ENCODE data around the gene ACSL5.

The ACSL5 gene

DNA sequence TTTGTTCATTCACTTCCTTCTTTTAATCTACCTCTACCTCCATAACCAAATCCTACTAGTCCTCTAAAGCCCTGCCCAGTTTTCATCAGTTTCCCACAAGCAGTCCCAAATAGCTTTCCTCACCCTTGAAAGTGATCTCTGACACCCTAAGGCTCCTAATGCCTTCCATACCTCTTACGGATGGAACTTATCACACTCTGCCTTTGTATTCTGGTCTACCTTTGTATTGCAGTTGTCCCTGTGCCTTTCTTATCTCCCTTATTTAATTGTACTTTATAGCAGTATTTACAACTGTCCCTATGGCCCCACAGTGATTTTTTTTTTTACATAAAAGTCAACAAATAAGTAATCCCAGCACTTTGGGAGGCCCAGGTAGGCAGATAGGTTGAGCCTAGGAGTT, 33.8 kb downstream of the ACSL5 start:
- Histone ChIP-seq H3K36me3 (ENCODE audit: control insufficient read depth, insufficient read depth, low read length) (no peaks in the 10 kb centered on the region), H3K4me3 (ENCODE audit: insufficient read depth, low read depth, low read length) (no peak overlapping the region), H3K27me3 (ENCODE audit: control insufficient read depth, insufficient read depth, low read length, poor library complexity, severe bottlenecking) (no peaks in the 10 kb centered on the region), H3K27ac (ENCODE audit: insufficient read depth, low read depth, low read length, poor library complexity, severe bottlenecking) (no peak overlapping the region), H3K9me3 (ENCODE audit: control insufficient read depth, low read length) (no peaks in the 10 kb centered on the region), H3K4me1 (ENCODE audit: control insufficient read depth, insufficient read depth, low read length) (no peaks in the 10 kb centered on the region)
- WGBS, 2 experiments: 96 to 97% methylated on average over 1 of the region's 1 CpG

DNA sequence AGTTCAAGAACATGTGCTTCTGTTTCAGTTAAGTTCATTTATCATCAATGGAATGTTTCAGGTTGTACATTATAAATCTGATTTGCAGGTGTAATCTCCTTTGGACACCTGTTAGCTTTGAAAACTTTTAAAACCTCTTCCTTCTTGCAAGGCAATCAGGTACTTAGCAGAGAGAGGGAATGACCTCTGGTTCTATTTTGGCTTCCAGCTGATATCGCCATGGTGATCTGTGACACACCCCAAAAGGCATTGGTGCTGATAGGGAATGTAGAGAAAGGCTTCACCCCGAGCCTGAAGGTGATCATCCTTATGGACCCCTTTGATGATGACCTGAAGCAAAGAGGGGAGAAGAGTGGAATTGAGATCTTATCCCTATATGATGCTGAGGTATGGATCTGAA, 35.4 kb downstream of the ACSL5 start:
- WGBS, 2 experiments: 82 to 89% methylated on average over 2 of the region's 2 CpGs
- H3K36me3 ChIP-seq (ENCODE audit: control insufficient read depth, insufficient read depth, low read length): no peaks in the 10 kb centered on the region

DNA sequence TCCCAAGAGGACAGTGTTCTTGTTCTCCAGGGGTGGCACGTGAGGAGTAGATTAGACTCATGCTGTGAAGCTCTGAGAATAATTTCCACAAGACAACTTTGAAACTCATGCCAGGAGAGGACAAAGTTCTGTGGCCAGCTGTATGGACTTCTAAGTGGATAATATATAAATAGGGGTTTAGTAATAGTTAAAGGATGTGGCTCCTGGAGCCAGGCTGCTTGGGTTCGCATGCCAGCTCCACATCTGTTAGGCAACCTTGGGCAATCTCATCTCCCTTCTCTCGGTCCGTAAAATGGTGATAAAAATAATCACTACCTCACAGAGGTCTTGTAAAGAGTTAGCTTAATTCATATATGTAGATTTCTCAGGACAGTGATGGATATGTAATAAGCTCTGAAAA, 35.8 kb downstream of the ACSL5 start:
- H3K36me3 ChIP-seq (ENCODE audit: control insufficient read depth, insufficient read depth, low read length): no peaks in the 10 kb centered on the region
- WGBS, 2 experiments: 81 to 88% methylated on average over 2 to 4 of the region's 4 CpGs

More for the DNA sequence above, 35.4 kb downstream of the ACSL5 start:
- H3K4me3 ChIP-seq (ENCODE audit: insufficient read depth, low read depth, low read length): no peak overlapping the region
- no peaks in the 10 kb centered on the region for H3K27me3 ChIP-seq (ENCODE audit: control insufficient read depth, insufficient read depth, low read length, poor library complexity, severe bottlenecking)
- H3K27ac ChIP-seq (ENCODE audit: insufficient read depth, low read depth, low read length, poor library complexity, severe bottlenecking): no peak overlapping the region
- H3K4me1 ChIP-seq (ENCODE audit: control insufficient read depth, insufficient read depth, low read length): no peaks in the 10 kb centered on the region
- H3K9me3 ChIP-seq (ENCODE audit: control insufficient read depth, low read length): no peaks in the 10 kb centered on the region

DNA sequence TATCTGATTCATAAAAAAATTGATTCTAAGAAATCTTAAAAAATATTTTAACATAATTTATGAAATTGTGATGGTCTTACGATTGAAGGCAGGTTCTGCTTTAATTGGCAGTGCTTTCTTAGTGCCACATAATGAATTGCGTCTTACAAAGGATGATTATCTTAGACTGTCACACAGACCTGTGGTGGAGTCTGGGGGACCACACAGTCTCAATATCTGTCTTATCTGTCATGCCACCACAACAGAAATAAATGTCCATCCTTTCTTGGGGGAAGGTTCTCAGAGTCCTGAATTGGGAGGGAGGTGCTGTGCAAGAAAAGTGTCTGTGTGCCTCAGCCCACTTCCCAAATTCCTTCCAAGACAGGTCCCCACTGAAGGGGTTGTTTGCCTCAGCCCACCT, 38.8 kb downstream of the ACSL5 start:
- 88 to 94% methylated on average over 2 of the region's 2 CpGs for WGBS, 2 experiments
- Histone ChIP-seq H3K27me3 (ENCODE audit: control insufficient read depth, insufficient read depth, low read length, poor library complexity, severe bottlenecking) (no peaks in the 10 kb centered on the region), H3K4me1 (ENCODE audit: control insufficient read depth, insufficient read depth, low read length) (no peaks in the 10 kb centered on the region), H3K4me3 (ENCODE audit: insufficient read depth, low read depth, low read length) (no peak overlapping the region), H3K9me3 (ENCODE audit: control insufficient read depth, low read length) (no peaks in the 10 kb centered on the region), H3K27ac (ENCODE audit: insufficient read depth, low read depth, low read length, poor library complexity, severe bottlenecking) (no peak overlapping the region), H3K36me3 (ENCODE audit: control insufficient read depth, insufficient read depth, low read length) (no peaks in the 10 kb centered on the region)

More for the DNA sequence above, 35.8 kb downstream of the ACSL5 start:
- Histone ChIP-seq H3K4me3 (ENCODE audit: insufficient read depth, low read depth, low read length) (no peak overlapping the region), H3K27me3 (ENCODE audit: control insufficient read depth, insufficient read depth, low read length, poor library complexity, severe bottlenecking) (no peaks in the 10 kb centered on the region), H3K27ac (ENCODE audit: insufficient read depth, low read depth, low read length, poor library complexity, severe bottlenecking) (no peak overlapping the region), H3K9me3 (ENCODE audit: control insufficient read depth, low read length) (no peaks in the 10 kb centered on the region), H3K4me1 (ENCODE audit: control insufficient read depth, insufficient read depth, low read length) (no peaks in the 10 kb centered on the region)

DNA sequence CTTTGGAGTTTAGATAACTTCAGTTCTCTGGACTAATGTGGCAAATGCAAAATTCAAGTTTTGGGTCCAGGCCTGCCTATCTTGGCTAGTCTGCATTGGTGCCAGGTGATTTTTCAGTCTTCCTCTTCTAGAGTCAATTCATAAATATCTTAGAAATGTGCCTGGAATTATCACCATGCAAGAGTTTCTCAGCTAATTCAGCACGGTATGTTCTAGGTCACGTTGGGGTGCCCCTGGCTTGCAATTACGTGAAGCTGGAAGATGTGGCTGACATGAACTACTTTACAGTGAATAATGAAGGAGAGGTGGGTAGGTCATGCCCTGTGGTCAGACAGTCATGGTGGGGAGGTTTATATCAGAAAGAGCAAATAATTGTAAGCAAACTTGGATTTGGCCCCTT, 47.8 kb downstream of the ACSL5 start:
- H3K9me3 ChIP-seq (ENCODE audit: control insufficient read depth, low read length): no peaks in the 10 kb centered on the region
- H3K36me3 ChIP-seq (ENCODE audit: control insufficient read depth, insufficient read depth, low read length): no peaks in the 10 kb centered on the region
- H3K27me3 ChIP-seq (ENCODE audit: control insufficient read depth, insufficient read depth, low read length, poor library complexity, severe bottlenecking): no peaks in the 10 kb centered on the region
- no peak overlapping the region for H3K27ac ChIP-seq (ENCODE audit: insufficient read depth, low read depth, low read length, poor library complexity, severe bottlenecking)
- no peak overlapping the region for H3K4me3 ChIP-seq (ENCODE audit: insufficient read depth, low read depth, low read length)
- no peaks in the 10 kb centered on the region for H3K4me1 ChIP-seq (ENCODE audit: control insufficient read depth, insufficient read depth, low read length)
- WGBS, 2 experiments: 90 to 95% methylated on average over 3 of the region's 3 CpGs

DNA sequence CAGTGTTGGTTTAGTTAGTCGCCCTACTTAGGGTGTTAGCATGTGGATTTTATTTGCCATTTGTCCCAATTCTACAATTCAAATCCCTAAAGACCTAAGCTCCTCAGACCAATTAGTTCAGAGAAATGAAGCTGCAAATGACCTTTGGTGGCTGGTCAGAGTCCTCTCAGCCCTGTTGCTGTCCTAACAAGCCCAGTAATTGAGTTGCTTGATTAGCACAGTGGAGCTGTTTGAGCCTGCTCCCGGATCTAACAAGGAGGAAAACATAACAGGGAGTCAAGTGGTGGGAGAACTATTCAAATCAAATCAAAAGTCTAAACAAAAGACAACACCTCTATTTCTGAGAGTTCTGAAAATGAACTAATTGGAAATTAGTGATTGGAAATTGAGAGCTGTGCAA, 50.7 kb downstream of the ACSL5 start:
- 71 to 100% methylated on average over 1 to 2 of the region's 2 CpGs for WGBS, 2 experiments
- Histone ChIP-seq H3K27me3 (ENCODE audit: control insufficient read depth, insufficient read depth, low read length, poor library complexity, severe bottlenecking) (no peaks in the 10 kb centered on the region), H3K4me3 (ENCODE audit: insufficient read depth, low read depth, low read length) (no peak overlapping the region), H3K36me3 (ENCODE audit: control insufficient read depth, insufficient read depth, low read length) (no peaks in the 10 kb centered on the region), H3K4me1 (ENCODE audit: control insufficient read depth, insufficient read depth, low read length) (no peaks in the 10 kb centered on the region), H3K27ac (ENCODE audit: insufficient read depth, low read depth, low read length, poor library complexity, severe bottlenecking) (no peak overlapping the region), H3K9me3 (ENCODE audit: control insufficient read depth, low read length) (no peaks in the 10 kb centered on the region)

DNA sequence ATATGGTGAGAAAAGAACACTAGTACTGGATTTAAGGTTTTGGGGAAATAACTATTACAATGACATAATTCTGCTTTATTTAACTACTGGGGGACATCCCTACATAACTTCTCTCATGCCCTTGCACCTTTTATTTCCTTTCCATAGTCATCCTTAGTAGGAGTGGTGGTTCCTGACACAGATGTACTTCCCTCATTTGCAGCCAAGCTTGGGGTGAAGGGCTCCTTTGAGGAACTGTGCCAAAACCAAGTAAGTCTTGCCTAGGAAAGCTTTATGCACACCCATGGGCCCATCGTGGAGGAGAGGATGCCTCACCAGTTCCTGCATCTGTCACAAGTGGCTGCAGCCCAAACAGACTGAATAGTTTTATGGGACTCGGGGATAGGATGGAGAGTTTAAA, 52.2 kb downstream of the ACSL5 start:
- peaks cover 6% of the 10 kb centered on the region for H3K36me3 ChIP-seq (ENCODE audit: control insufficient read depth, insufficient read depth, low read length)
- WGBS, 2 experiments: 75 to 94% methylated on average over 1 to 2 of the region's 2 CpGs
- no peaks in the 10 kb centered on the region for H3K27me3 ChIP-seq (ENCODE audit: control insufficient read depth, insufficient read depth, low read length, poor library complexity, severe bottlenecking)
- H3K4me3 ChIP-seq (ENCODE audit: insufficient read depth, low read depth, low read length): no peak overlapping the region
- no peaks in the 10 kb centered on the region for H3K4me1 ChIP-seq (ENCODE audit: control insufficient read depth, insufficient read depth, low read length)
- no peaks in the 10 kb centered on the region for H3K9me3 ChIP-seq (ENCODE audit: control insufficient read depth, low read length)
- no peak overlapping the region for H3K27ac ChIP-seq (ENCODE audit: insufficient read depth, low read depth, low read length, poor library complexity, severe bottlenecking)

DNA sequence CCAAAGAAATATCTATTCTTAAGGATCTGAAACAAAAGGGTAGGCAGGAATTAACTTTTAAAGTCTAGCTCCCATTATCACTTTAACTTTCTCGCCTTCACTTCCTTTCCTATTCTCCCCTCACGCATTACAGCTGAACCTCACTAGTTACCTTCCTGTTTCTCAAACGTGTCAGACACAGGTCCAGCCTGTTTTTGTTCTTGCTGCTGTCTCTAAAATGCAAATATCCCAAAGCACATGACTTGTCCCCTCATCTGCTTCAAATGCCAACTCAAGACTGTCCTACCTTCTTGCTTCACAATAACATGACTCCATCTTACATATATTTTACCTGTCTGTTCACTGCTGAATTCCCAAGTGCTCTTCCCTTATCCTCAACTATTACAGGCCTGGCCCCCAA, 55.2 kb downstream of the ACSL5 start:
- Histone ChIP-seq H3K4me1 (ENCODE audit: control insufficient read depth, insufficient read depth, low read length) (no peaks in the 10 kb centered on the region), H3K4me3 (ENCODE audit: insufficient read depth, low read depth, low read length) (no peak overlapping the region), H3K36me3 (ENCODE audit: control insufficient read depth, insufficient read depth, low read length) (peaks cover 18% of the 10 kb centered on the region), H3K27ac (ENCODE audit: insufficient read depth, low read depth, low read length, poor library complexity, severe bottlenecking) (no peak overlapping the region), H3K27me3 (ENCODE audit: control insufficient read depth, insufficient read depth, low read length, poor library complexity, severe bottlenecking) (no peaks in the 10 kb centered on the region), H3K9me3 (ENCODE audit: control insufficient read depth, low read length) (no peaks in the 10 kb centered on the region)
- WGBS, 2 experiments: 86 to 87% methylated on average over 3 of the region's 3 CpGs

DNA sequence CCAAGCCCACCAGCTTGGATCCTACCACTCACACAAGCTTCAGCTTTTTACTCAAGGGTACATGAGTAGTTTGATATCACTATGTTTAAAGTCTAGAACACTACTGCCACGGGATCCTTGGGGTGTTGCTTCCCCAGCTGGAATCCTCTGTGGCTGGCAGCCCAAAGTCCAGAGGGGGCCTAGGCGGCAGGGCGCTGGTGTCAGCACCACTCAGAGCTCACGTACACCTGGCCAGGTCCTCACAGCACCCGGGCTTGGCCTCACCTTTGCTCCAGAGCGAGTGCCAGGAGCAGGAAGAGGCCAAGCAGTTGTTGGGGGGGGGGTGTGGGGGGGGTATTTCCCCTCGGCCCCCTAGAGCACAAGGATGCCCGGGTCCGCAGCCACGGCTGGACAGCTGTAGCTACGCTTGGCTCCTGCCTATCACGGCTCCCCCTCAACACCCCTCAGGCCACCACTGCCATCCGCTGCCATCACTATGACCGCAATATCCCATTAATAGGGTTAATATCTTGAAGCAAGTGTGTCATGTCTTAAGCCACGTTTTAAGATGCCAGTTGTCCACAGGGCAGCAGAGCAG, 55.8 kb downstream of the ACSL5 start:
- Histone ChIP-seq H3K4me3 (ENCODE audit: insufficient read depth, low read depth, low read length) (no peak overlapping the region), H3K4me1 (ENCODE audit: control insufficient read depth, insufficient read depth, low read length) (no peaks in the 10 kb centered on the region), H3K9me3 (ENCODE audit: control insufficient read depth, low read length) (no peaks in the 10 kb centered on the region), H3K27ac (ENCODE audit: insufficient read depth, low read depth, low read length, poor library complexity, severe bottlenecking) (no peak overlapping the region), H3K36me3 (ENCODE audit: control insufficient read depth, insufficient read depth, low read length) (peaks cover 18% of the 10 kb centered on the region), H3K27me3 (ENCODE audit: control insufficient read depth, insufficient read depth, low read length, poor library complexity, severe bottlenecking) (no peaks in the 10 kb centered on the region)
- 97% methylated on average over 14 to 15 of the region's 15 CpGs for WGBS, 2 experiments

DNA sequence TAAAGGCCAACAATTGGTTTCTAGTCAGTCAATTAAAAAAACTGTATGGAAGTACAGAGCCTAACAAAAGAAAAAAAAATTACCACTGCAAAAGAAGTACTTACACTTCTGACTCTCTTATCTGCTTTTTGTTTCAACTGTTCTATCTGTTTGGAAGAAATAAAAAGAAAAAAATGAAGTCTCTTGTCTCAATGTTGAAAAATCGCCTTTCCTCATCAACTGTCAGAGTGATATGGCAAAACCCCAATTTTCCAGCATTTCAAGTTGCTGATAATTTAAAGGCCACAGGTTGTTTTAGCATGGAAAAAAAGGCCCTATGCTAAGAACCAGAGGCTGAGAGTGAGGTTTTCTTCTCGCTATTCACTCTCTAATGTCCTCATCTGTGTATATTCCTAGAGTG, 59.2 kb downstream of the ACSL5 start:
- no peaks in the 10 kb centered on the region for H3K27me3 ChIP-seq (ENCODE audit: control insufficient read depth, insufficient read depth, low read length, poor library complexity, severe bottlenecking)
- peaks cover 24% of the 10 kb centered on the region for H3K36me3 ChIP-seq (ENCODE audit: control insufficient read depth, insufficient read depth, low read length)
- H3K9me3 ChIP-seq (ENCODE audit: control insufficient read depth, low read length): no peaks in the 10 kb centered on the region
- H3K4me1 ChIP-seq (ENCODE audit: control insufficient read depth, insufficient read depth, low read length): no peaks in the 10 kb centered on the region
- H3K4me3 ChIP-seq (ENCODE audit: insufficient read depth, low read depth, low read length): no peak overlapping the region
- WGBS, 2 experiments: 95 to 100% methylated on average over 2 of the region's 2 CpGs
- no peak overlapping the region for H3K27ac ChIP-seq (ENCODE audit: insufficient read depth, low read depth, low read length, poor library complexity, severe bottlenecking)
